Measurements from ENCODE around the gene ST8SIA6. TPM values are rescaled to one million over a fixed set of nuclear protein-coding genes. Genes with fewer than 3 reads are reported as not detected.

Gene ST8SIA6
- total and polyA plus RNA-seq, 10 of the 15 experiments (the other 5 are each of a cell fraction or from before 2014, with no cell fraction given): 0.22 TPM; not detected in 9

- TF ChIP-seq, protein P1, sequence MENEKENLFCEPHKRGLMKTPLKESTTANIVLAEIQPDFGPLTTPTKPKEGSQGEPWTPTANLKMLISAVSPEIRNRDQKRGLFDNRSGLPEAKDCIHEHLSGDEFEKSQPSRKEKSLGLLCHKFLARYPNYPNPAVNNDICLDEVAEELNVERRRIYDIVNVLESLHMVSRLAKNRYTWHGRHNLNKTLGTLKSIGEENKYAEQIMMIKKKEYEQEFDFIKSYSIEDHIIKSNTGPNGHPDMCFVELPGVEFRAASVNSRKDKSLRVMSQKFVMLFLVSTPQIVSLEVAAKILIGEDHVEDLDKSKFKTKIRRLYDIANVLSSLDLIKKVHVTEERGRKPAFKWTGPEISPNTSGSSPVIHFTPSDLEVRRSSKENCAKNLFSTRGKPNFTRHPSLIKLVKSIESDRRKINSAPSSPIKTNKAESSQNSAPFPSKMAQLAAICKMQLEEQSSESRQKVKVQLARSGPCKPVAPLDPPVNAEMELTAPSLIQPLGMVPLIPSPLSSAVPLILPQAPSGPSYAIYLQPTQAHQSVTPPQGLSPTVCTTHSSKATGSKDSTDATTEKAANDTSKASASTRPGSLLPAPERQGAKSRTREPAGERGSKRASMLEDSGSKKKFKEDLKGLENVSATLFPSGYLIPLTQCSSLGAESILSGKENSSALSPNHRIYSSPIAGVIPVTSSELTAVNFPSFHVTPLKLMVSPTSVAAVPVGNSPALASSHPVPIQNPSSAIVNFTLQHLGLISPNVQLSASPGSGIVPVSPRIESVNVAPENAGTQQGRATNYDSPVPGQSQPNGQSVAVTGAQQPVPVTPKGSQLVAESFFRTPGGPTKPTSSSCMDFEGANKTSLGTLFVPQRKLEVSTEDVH (IDR thresholded peaks at IDR 0.05; ENCODE audit: low read depth, partially characterized antibody): no peak
- TF ChIP-seq, protein P2, sequence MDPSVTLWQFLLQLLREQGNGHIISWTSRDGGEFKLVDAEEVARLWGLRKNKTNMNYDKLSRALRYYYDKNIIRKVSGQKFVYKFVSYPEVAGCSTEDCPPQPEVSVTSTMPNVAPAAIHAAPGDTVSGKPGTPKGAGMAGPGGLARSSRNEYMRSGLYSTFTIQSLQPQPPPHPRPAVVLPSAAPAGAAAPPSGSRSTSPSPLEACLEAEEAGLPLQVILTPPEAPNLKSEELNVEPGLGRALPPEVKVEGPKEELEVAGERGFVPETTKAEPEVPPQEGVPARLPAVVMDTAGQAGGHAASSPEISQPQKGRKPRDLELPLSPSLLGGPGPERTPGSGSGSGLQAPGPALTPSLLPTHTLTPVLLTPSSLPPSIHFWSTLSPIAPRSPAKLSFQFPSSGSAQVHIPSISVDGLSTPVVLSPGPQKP (IDR thresholded peaks at IDR 0.05; ENCODE audit: low read depth, low read length): no peak
- no peak for TF ChIP-seq SMAD1 (IDR thresholded peaks at IDR 0.05; ENCODE audit: low read depth, partially characterized antibody)
These were observed 6.4 kb upstream of the ST8SIA6 start (continued) for GRCh38 chr10:17460756-17461155.

DNA sequence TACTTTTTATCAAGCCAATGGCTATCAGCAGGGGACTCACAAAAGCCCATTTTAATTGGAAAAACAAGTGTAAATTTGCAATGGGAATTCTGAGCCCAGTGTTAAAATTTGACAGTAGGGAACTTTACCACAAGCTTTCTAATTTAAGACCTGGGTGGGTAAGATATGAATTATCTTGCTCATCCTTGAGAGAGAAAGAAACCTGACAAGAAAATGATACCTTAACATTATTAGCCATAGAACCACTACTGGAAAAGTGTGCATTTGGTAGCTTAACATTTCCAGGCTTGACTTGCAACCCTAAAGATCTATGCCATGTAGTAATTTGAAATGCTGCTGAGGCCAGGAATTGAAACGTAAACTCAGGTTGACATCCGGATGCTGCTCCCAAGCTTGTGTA lies 2.7 kb upstream of the ST8SIA6 start:
- H3K4me3 ChIP-seq: no peak overlapping the region
- in situ Hi-C loops (cut with MboI): no loop called here
- H4K20me1 ChIP-seq (ENCODE audit: control insufficient read depth, insufficient read depth): no peaks in the 10 kb centered on the region
- no peak overlapping the region for H3K9ac ChIP-seq (ENCODE audit: control insufficient read depth, insufficient read depth, low read length)
- SMC1A ChIA-PET (ENCODE audit: uncharacterized antibody, unreplicated experiment): interaction anchor here (0.6 kb wide), 1 partner anchor 78 kb away, joined by 3 read pairs; no protein-coding TSS in a partner anchor
- no peak for FAIRE-seq
- DNase-seq (ENCODE audit: low read depth, low spot score): no peak
- TF ChIP-seq LARP7 (IDR thresholded peaks at IDR 0.05) (no peak), POLR2AphosphoS2 (IDR thresholded peaks at IDR 0.05; ENCODE audit: low read depth, low read length) (no peak), ZNF217 (IDR thresholded peaks at IDR 0.05) (no peak), NFXL1 (IDR thresholded peaks at IDR 0.05; ENCODE audit: borderline replicate concordance) (no peak), NR2C2 (IDR thresholded peaks at IDR 0.05; ENCODE audit: borderline replicate concordance, control insufficient read depth, insufficient read length, low read depth) (no peak), TCF12 (IDR thresholded peaks at IDR 0.05; ENCODE audit: low read depth, low read length) (no peak), SMC3 (IDR thresholded peaks at IDR 0.05; ENCODE audit: borderline replicate concordance, low read length) (no peak), BACH1 (IDR thresholded peaks at IDR 0.05; ENCODE audit: borderline replicate concordance) (no peak), SREBF2 (IDR thresholded peaks at IDR 0.05; ENCODE audit: low read length) (no peak), ZSCAN29 (IDR thresholded peaks at IDR 0.05) (no peak)
- no peaks in the 10 kb centered on the region for H3K79me2 ChIP-seq (ENCODE audit: control insufficient read depth, insufficient read depth, low read length)
- no peaks in the 10 kb centered on the region for H3K36me3 ChIP-seq (ENCODE audit: control insufficient read depth in 2 of 2, insufficient read depth in 2 of 2, low read length in 1 of 2)
- no peak overlapping the region for H3K4me2 ChIP-seq (ENCODE audit: control insufficient read depth, insufficient read depth)
- intact Hi-C loops (cut with micrococcal nuclease; ENCODE audit: unreplicated experiment): no loop called here
- RAD21 ChIA-PET (ENCODE audit: unreplicated experiment): interaction anchor here (1.4 kb wide), 1 partner anchor 48 kb away, joined by 3 read pairs; no protein-coding TSS in a partner anchor
- H3K27me3 ChIP-seq (replicated peaks in 1 of 2; ENCODE audit: control insufficient read depth in 2 of 2, insufficient read depth in 2 of 2, low read length in 1 of 2): peaks cover 3 to 8% of the 10 kb centered on the region in 2 experiments; a peak in 3 of 4 replicates
- no TSS peak for BruUV-seq (replicated peaks)
- no peak overlapping the region for H3K27ac ChIP-seq (ENCODE audit: control insufficient read depth, insufficient read depth)
- CTCF ChIA-PET: interaction anchor here (0.8 to 1.1 kb wide), 2 partner anchors 18 to 81 kb away, joined by 3 to 4 read pairs; no protein-coding TSS in a partner anchor
- ATAC-seq: no peak
- POLR2A ChIA-PET: no interaction called here
- H3K9me3 ChIP-seq (replicated peaks; ENCODE audit: control insufficient read depth, insufficient read depth, low read length): no peaks in the 10 kb centered on the region; the same call in 2 of the 3 replicates
- H3K4me1 ChIP-seq (ENCODE audit: control insufficient read depth, insufficient read depth, low read length): no peaks in the 10 kb centered on the region
- no peak overlapping the region for H2AFZ ChIP-seq (ENCODE audit: control insufficient read depth, low read depth, low read length)
- WGBS (ENCODE audit: insufficient coverage, insufficient replicate concordance, low lambda C conversion rate, missing lambda C conversion rate): 76% methylated on average over 2 of the region's 2 CpGs

Data from GM12878 (cell line).